Measurements from ENCODE around the gene NOL4L. TPM values are rescaled to one million over a fixed set of nuclear protein-coding genes. Genes with fewer than 3 reads are reported as not detected.
"Not testable (repeated sequence)": the region's sequence is repeated elsewhere in the genome, so short reads cannot be mapped to it uniquely, and the experiment has no call there.

NOL4L gene
- total RNA-seq, 1 experiment from 2014 or later, result 1.3 TPM

DNA sequence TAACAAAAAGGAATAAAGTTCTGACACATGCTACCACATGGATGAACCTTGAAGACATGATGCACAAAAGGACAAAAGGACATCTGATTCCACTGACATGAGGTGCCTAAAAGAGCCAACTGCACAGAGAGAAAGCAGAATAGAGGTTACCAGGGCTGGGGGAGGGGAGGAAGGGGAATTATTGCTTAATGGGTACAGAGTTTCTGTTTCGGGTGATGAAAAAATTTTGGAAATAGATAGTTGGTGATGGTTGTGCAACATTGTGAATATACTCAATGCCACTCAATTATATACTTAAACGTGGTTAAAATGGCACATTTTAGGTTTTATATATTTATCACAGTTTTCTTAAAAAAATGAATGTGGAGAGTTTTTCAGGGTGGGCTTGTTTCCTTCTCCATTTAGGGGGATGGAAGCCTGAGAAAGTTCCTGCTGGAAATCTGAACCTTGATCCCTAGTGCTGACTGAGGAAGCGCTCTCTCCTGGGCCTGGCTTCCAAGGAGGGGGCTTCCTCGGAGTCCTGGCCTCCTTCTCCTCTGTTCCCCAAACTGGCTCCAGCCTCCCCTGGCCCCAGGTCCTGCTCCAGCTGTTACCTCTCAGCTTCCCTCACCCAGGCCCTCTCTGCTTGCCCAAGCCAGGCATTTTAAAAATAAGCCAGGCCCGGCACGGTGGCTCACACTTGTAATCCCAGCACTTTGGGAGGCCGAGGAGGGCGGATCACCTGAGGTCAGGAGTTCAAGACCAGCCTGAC, 79.2 kb downstream of the NOL4L start:
- H3K4me3 ChIP-seq, result no peak overlapping the region
- no peaks in the 10 kb centered on the region; the same call in 1 of the 2 replicates for H3K9me3 ChIP-seq
- H3K27me3 ChIP-seq, result no peaks in the 10 kb centered on the region
- no peaks in the 10 kb centered on the region for H3K36me3 ChIP-seq
- no peak for DNase-seq

DNA sequence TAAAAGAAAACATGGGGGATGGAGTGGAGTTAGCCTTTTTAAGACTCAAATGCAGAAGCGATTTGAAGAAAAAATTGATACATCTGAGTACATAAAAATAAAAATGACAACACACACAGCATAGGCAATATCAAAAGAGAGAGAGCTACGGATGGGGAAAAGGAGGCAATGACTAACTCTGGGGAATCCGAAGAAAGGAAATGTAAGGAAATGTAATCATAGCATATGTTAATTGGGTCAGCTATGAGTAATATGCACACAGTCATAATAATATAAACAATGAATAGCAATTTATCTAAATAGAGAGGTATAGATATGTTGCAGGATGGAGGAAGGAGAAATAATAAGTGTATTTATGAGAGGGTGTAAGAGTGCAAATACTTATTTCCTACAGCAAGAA, 83.4 kb downstream of the NOL4L start:
- no peaks in the 10 kb centered on the region for H3K27me3 ChIP-seq
- no peak for DNase-seq
- no peaks in the 10 kb centered on the region; the same call in 1 of the 2 replicates for H3K9me3 ChIP-seq
- no peaks in the 10 kb centered on the region for H3K36me3 ChIP-seq
- no peak overlapping the region for H3K4me3 ChIP-seq

DNA sequence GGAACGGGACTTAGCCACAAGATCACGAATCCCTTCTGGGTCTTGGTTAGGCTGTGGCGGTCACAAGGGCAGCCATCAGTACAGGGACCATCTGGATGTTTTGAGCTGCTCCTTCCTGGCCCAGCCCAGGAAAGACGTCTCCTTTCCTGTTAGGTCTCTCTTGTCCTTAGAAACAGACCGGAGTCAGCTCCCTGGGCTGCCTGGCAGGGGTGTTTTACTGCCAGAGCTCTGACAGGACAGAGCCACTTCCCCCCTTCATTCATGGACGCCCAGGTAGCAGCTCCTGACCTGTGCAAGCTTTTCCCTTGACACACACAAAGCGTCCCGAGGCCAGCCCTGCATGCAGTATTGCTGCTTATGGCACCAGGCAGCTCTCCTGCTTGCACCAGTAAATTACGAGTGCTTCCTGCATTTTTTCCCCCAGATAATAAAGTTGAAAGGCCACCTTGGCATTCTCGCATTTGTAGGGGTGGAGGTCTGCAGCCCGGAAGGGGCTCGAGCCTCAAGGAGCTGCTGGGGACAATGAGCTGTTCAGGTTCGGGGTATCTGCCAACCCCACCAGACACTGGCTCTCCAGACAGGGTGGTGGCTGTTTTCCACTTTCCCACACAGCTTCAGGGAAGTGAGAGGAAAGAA, 87.4 kb downstream of the NOL4L start:
- Histone ChIP-seq H3K4me3 (no peak overlapping the region), H3K9me3 (no peaks in the 10 kb centered on the region), H3K36me3 (no peaks in the 10 kb centered on the region), H3K27me3 (no peaks in the 10 kb centered on the region)
- no peak for DNase-seq

DNA sequence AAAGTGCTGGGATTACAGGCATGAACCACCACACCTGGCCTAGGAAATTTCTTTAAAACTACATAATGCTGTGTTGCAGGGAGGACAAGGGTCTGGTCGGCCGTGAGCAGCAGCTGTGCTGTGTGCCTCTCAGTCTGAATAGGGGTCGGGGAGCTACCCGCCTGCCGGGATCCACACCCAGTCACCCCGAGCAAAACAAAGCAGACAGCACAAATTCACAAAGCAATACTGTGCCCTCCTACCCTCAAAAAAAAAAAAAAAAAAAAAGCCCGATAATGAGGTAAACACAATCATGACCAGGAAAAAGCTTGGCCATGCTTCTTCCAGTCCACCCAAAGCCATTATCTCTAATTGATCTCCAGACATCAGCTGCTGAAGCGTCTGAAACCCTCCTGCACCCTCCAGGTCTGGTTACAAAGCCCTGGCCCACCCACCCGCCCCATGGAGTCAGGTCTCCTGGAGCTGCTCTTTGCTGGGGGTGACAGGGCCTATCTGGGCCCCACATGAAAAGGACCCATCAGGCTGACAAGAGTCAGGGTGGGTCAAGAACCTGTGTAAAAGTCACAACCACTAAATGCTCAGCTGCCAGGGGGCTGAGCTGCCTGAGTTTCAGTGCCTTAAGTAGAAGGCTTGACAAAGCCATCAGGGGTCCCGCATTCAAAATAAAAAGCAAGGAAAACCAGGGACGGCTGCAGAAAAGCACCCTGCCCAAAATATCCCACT, 88.2 kb downstream of the NOL4L start:
- Histone ChIP-seq H3K4me3 (no peak overlapping the region), H3K9me3 (no peaks in the 10 kb centered on the region), H3K27me3 (no peaks in the 10 kb centered on the region), H3K36me3 (no peaks in the 10 kb centered on the region)
- DNase-seq, result no peak

DNA sequence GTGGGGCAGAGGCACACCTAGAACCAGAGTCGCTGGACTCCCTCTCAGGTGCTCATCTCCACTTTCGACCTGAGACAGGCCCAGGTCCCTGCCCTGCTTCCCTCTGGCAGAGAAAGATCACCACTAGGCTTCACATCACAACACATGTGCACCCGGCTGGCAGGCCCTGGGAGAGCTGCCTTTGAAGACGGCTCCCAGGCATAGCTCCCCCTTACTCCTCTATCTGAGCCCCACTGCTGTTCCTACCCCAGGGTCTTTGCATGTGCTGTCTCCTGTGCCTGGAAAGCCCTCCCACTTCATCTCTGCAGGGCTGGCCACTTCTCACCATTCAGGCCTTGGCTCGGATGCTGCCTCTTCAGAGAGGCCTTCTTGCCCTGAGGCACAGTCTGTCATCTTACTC, 89.2 kb downstream of the NOL4L start:
- no peak for DNase-seq
- H3K4me3 ChIP-seq, result no peak overlapping the region
- no peaks in the 10 kb centered on the region for H3K27me3 ChIP-seq
- no peaks in the 10 kb centered on the region for H3K36me3 ChIP-seq
- H3K9me3 ChIP-seq, result no peaks in the 10 kb centered on the region

DNA sequence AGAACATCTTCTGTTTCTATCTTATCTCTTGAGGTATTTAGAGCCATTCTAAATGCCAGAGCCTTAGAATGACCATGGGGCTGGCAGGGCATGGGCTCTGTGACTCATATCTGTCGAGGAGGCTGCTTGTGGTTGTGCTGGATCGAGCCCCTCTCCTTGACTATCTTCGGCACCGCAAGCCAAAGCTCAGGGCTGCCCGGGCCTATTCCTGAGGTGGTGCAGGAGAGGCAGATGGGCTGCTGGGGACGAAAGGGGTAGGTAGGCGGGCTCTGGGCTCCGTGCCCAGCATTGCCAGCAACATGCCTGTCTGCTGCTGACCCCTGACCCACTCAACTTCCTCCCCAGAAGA, 89.9 kb downstream of the NOL4L start:
- H3K27me3 ChIP-seq, result no peaks in the 10 kb centered on the region
- H3K9me3 ChIP-seq, result no peaks in the 10 kb centered on the region
- no peak overlapping the region for H3K4me3 ChIP-seq
- peak; percentile 39 for DNase-seq
- H3K36me3 ChIP-seq, result no peaks in the 10 kb centered on the region

DNA sequence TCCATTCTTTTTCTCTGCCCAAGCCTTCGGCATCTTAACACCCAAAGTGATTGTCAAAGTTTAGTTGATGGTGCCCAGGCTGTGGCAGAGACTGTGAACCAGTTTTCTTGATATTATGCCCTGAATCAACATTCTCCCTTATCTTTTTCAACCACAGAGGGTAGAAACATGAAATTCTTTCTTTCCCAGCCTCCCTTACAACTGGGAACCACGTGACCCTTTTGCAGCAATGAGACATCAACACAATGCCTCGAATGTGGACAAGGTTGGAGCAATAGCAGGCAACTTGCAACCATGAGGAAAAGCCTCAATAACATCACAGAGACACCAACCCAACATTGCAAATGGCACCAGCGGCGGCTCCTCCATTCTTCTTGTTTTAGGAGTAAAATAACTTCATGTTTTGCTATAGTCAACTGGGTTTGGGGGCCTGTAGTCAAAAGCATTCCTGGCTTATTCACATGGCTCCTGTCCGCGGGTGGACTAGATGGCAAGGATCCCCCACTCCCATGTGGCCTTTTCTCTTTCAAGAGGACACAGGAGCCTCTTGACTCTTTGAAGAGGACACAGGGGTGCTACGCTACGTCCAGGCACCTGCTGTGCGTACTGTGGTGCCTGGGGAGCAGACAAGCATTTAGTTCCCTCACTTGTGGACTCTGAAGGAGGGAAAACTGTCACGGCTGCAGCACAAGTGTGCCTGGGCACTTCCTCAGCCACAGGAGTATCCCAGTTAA, 90.5 kb downstream of the NOL4L start:
- H3K27me3 ChIP-seq, result no peaks in the 10 kb centered on the region
- no peak overlapping the region for H3K4me3 ChIP-seq
- DNase-seq, result no peak
- no peaks in the 10 kb centered on the region for H3K36me3 ChIP-seq
- no peaks in the 10 kb centered on the region for H3K9me3 ChIP-seq

DNA sequence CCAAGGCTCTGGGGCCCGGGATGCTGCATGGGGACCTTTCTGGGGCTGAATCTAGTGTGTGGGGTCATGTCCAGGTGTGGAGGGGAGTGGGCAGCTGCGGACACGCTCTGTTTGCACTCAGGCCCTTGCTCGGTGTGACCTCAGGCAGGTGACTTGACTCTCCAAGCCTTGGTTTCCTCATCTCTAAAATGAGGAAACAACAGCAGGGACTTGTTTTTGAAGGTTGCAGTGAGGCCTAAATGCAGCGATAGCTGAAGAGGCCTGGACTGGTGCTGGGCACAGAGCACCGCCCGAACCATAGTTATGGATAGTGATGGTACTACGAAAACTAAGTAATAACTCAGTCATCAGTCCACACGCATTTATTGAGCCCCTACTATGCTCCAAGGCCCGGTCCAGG, 91.8 kb downstream of the NOL4L start:
- H3K9me3 ChIP-seq, result no peaks in the 10 kb centered on the region
- H3K4me3 ChIP-seq, result no peak overlapping the region
- no peak for DNase-seq
- H3K27me3 ChIP-seq, result no peaks in the 10 kb centered on the region
- no peaks in the 10 kb centered on the region for H3K36me3 ChIP-seq

DNA sequence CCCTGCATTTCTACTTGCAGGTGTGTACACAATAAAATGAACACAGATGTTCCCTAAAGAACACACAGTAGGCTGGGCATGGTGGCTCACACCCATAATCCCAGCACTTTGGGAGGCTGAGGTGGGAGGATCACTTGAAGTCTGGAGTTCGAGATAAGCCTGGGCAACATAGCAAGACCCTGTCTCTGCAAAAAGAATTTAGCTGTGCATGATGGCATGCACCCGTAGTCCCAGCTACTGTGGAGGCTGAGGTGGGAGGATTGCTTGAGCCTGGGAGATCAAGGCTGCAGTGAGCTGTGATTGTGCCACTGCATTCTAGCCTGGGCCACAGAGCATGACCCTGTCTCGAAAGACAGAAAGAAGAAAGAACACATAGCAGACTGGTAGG, 93.4 kb downstream of the NOL4L start:
- DNase-seq, H3K27me3 ChIP-seq, H3K4me3 ChIP-seq, H3K9me3 ChIP-seq, H3K36me3 ChIP-seq: not testable (repeated sequence)

DNA sequence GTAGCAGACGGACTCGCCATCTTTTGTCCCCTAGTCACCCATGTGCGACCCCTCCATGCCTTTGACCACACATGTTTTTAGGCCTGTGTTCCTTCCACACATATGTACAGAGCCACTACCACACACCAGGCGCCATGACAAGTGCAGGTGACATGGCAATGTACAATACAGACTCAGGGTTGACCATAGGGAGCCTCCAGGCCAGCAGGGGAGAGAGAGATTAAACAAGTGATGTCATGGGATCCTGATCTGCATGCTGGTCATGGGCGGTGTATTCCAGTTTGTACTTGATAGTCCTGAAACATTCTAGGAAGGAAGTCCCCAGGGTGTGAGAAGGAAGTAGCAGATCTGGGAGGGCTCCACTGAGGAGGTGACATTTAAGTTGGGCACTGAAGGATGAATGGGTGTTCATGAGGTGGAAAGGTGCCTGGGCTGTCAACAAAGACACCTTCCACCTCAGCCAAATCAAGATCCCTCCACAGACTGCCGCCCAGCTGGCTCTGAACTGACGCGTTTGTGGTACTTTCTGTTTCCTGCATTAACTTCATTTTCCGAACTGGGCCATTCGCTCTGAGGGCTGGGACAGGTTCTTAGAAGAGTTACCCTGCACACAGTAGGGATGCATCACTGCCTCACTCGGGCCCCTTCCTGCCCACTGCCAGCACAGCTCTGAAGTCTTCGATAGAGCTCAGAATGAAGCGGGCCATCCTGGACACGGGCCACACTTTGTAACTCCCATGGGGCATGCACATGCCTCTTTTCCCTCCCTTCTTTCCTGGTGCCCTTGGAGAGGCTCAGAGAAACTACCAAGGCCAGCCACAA, 94.0 kb downstream of the NOL4L start:
- DNase-seq, result no peak

DNA sequence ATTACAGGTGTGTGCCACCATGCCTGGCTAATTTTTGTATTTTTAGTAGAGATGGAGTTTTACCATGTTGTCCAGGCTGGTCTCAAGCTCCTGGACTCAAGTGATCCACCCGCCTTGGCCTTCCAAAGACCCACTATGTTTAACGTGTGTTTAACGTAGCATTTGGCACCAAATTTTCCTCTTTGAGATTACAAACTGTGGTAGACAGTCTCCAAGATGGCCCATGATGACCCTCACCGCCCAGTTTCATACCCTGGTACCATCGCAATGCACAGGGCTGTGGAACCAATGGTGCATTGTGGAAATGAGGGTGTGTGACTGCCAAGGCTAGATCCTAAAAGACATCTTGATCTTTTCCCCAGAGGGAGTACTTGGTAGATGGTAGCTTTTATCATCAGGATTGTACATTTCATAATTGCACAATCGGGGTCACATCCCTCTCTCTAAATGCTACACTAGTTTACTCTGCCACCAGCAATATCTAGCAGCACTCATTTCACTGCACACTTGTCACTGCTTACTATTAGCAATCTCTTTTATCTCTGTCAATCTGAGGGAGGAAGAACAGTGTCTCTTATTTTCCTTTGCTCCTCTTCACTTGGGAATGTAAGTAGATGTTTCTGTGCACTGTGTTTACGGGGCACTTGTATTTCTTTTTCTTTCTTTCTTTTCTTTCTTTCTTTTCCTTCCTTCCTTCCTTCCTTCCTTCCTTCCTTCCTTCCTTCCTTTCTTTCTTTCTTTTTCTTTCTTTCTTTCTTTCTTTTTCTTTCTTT, 96.9 kb downstream of the NOL4L start:
- no peaks in the 10 kb centered on the region for H3K27me3 ChIP-seq
- H3K9me3 ChIP-seq, result no peaks in the 10 kb centered on the region
- no peaks in the 10 kb centered on the region for H3K36me3 ChIP-seq
- no peak overlapping the region for H3K4me3 ChIP-seq
- DNase-seq, result no peak

More for the DNA sequence above, 94.0 kb downstream of the NOL4L start:
- Histone ChIP-seq H3K4me3 (no peak overlapping the region), H3K9me3 (no peaks in the 10 kb centered on the region), H3K27me3 (no peaks in the 10 kb centered on the region), H3K36me3 (no peaks in the 10 kb centered on the region)

DNA sequence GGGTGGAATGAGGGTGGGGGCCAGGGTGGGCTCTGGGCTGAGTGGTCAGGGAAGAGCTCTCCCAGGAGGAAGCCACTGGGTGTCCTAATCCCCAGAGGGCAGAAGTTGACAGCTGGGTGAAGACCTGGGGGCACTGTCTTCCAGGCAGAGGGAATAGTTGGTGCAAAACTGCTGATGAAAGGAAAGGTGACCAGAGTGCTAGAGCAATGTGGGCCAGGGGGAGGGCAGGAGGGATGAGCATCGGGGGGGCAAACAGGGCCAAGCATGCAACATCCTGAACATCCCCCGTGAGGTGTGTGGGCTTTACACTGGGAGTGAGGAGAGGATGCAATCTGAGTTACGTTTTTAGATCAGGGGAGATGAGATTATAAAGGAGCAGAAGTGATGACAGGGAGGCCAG, 97.8 kb downstream of the NOL4L start:
- DNase-seq, result no peak
- Histone ChIP-seq H3K9me3 (no peaks in the 10 kb centered on the region), H3K4me3 (no peak overlapping the region), H3K27me3 (no peaks in the 10 kb centered on the region), H3K36me3 (no peaks in the 10 kb centered on the region)

DNA sequence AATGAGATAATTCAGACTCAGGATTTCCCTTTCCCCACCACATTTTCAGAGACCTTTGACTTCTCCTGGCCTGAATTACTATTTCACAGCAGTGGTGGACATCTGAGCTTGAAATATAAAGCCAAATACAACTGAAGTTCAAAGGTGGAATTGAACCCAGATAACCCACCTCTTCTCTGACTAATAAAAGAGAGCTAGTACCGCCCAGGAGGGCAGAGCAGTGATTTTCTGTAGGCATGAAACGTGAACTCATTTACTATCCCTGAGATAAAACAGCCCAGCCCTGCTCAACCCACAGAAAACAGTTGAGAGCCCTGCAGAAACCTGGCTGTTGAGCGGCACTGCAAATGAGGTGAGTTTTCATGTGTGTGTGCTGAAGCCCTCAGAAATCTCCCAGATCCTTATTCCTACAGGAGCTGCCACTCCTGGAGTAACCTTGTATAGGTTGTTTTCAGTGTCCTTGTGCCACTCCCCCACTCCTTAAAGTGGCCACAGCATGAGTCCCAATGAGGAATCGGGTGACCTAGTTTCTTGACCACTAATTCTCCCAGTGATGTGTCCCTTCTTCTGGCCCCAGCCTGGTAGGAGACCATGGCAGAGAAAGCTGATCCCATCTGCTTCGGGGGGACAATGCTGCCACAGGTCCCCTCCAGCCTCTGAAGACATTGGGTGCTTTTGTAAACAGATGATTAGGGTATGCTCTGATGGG, 99.2 kb downstream of the NOL4L start:
- no peak for DNase-seq
- no peaks in the 10 kb centered on the region for H3K36me3 ChIP-seq
- H3K4me3 ChIP-seq, result no peak overlapping the region
- H3K9me3 ChIP-seq, result no peaks in the 10 kb centered on the region
- H3K27me3 ChIP-seq, result no peaks in the 10 kb centered on the region

DNA sequence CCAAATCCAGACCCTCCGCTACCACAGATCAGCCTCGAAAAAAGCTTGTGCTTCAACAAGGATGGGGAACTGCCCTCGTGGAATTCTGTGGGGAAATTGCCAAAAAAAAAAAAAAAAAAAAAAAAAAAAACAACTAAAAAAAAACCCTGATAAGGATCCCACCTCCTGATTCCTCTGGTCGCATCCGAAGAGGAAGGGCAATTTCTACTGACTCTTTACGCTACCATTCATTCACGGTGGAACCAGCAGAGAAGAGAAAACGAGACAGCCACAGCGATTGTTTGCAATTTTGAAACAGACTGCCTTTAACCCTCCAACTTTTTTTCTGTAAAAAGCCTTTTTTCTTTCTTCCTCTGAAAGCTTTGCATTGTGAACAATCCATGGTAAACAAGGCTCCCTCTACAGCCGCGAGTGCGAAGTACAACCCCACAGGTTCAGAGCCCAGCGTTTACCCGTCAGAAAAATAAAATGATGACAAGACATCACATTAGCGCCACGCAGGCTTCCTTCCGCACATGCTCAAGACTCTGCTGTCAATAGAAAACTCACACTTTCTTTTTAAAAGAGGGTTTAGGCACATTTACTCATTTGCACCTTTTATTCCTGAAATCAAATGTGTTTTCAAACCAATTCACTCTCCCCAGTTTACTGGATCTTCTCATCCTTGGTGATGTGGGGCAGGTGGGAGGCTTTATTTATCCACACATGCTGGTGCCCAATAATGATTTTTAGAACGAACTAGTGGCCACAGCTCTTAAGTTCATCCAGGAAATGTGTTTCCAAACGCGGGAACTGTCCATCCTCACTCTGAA, 100.0 kb downstream of the NOL4L start:
- Histone ChIP-seq H3K9me3 (no peaks in the 10 kb centered on the region), H3K27me3 (no peaks in the 10 kb centered on the region), H3K4me3 (peak overlapping the region; percentile 55), H3K36me3 (no peaks in the 10 kb centered on the region)
- DNase-seq, result peak; percentile 65

Measured in MG63 (cell line).